ENCODE results near the gene KAZN.

Gene KAZN

DNA sequence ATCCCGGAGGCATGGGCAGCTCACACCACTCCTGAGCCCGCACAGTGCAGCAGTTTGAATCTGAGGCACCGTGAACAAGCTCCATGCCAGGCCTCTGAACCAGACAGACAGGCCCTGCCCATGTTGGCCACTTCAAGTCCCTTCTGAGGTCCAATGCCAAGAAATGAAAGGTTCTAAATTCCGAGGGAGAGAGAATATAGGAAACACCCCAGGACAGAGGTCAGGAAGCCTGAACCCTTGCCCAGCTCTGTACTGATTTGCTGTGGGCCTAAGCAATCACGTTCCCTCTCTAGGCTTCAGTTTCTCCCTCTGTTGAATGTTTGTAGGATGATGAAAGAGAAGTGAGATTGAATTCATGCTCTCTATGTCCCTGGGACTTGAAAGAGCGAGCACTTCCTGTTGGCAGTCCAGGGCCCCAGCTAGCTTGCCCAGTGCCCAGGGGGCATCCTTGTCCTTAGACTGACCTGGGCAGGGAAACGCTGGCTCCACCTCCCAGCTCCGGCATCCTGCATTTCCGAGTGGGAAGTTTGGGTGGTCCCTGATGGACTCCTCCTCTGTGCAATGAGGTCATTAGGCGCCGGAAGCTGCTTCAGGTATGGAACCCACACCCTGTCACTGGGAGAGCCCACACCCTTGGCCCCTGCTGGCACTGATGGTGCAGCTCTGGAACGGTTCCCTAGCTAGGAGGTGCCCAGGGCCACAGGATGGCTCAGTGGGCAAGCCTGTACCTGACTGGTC, 312.7 kb downstream of the KAZN start:
- Histone ChIP-seq H3K27ac (ENCODE audit: low read length) (no peak overlapping the region), H3K4me2 (ENCODE audit: low read depth, low read length) (no peak overlapping the region), H3K4me3 (ENCODE audit: low read length) (no peak overlapping the region), H3K36me3 (replicated peaks; ENCODE audit: insufficient read depth, low read length) (no peaks in the 10 kb centered on the region), H3K4me1 (ENCODE audit: low read length) (no peaks in the 10 kb centered on the region), H3K9ac (ENCODE audit: low read length) (no peak overlapping the region), H3K9me2 (replicated peaks; ENCODE audit: insufficient read depth, low read length) (no peaks in the 10 kb centered on the region), H2AFZ (ENCODE audit: low read length) (no peak overlapping the region), H3K79me2 (ENCODE audit: low read length) (no peaks in the 10 kb centered on the region), H3F3A (ENCODE audit: insufficient read depth, low read length) (no peaks in the 10 kb centered on the region), H4K20me1 (ENCODE audit: insufficient read depth, low read length) (no peaks in the 10 kb centered on the region), H3K9me3 (replicated peaks; ENCODE audit: insufficient read depth, low read length) (no peaks in the 10 kb centered on the region), H3K27me3 (replicated peaks; ENCODE audit: insufficient read depth, low read length) (no peaks in the 10 kb centered on the region)
- TF ChIP-seq, protein P1, sequence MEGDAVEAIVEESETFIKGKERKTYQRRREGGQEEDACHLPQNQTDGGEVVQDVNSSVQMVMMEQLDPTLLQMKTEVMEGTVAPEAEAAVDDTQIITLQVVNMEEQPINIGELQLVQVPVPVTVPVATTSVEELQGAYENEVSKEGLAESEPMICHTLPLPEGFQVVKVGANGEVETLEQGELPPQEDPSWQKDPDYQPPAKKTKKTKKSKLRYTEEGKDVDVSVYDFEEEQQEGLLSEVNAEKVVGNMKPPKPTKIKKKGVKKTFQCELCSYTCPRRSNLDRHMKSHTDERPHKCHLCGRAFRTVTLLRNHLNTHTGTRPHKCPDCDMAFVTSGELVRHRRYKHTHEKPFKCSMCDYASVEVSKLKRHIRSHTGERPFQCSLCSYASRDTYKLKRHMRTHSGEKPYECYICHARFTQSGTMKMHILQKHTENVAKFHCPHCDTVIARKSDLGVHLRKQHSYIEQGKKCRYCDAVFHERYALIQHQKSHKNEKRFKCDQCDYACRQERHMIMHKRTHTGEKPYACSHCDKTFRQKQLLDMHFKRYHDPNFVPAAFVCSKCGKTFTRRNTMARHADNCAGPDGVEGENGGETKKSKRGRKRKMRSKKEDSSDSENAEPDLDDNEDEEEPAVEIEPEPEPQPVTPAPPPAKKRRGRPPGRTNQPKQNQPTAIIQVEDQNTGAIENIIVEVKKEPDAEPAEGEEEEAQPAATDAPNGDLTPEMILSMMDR (IDR thresholded peaks at IDR 0.05; ENCODE audit: low read length): no peak
- TF ChIP-seq EZH2 (optimal IDR thresholded peaks at IDR 0.05; ENCODE audit: low read depth, low read length) (no peak), EZH2phosphoT487 (IDR thresholded peaks at IDR 0.05; ENCODE audit: low read length) (no peak)
- no peak for DNase-seq

- no peak overlapping the region for H3K4me2 ChIP-seq (ENCODE audit: low read depth, low read length)
- DNase-seq: no peak
- TF ChIP-seq, protein P1 (IDR thresholded peaks at IDR 0.05; ENCODE audit: low read length): no peak
- TF ChIP-seq EZH2 (optimal IDR thresholded peaks at IDR 0.05; ENCODE audit: low read depth, low read length): no peak
- H3K9me3 ChIP-seq (replicated peaks; ENCODE audit: insufficient read depth, low read length): no peaks in the 10 kb centered on the region
- no peaks in the 10 kb centered on the region for H3K36me3 ChIP-seq (replicated peaks; ENCODE audit: insufficient read depth, low read length)
- H3K27me3 ChIP-seq (replicated peaks; ENCODE audit: insufficient read depth, low read length): no peaks in the 10 kb centered on the region
- no peaks in the 10 kb centered on the region for H3F3A ChIP-seq (ENCODE audit: insufficient read depth, low read length)
- H3K4me1 ChIP-seq (ENCODE audit: low read length): no peaks in the 10 kb centered on the region
- no peak overlapping the region for H2AFZ ChIP-seq (ENCODE audit: low read length)
- no peak overlapping the region for H3K27ac ChIP-seq (ENCODE audit: low read length)
- no peak overlapping the region for H3K9ac ChIP-seq (ENCODE audit: low read length)
- no peaks in the 10 kb centered on the region for H4K20me1 ChIP-seq (ENCODE audit: insufficient read depth, low read length)
- no peak overlapping the region for H3K4me3 ChIP-seq (ENCODE audit: low read length)
- H3K79me2 ChIP-seq (ENCODE audit: low read length): no peaks in the 10 kb centered on the region
- no peaks in the 10 kb centered on the region for H3K9me2 ChIP-seq (replicated peaks; ENCODE audit: insufficient read depth, low read length)
Measured at GRCh38 chr1:14912839-14913481, 314.5 kb downstream of the KAZN start.

- DNase-seq: no peak
- Histone ChIP-seq H3K4me2 (ENCODE audit: low read depth, low read length) (no peak overlapping the region), H4K20me1 (ENCODE audit: insufficient read depth, low read length) (no peaks in the 10 kb centered on the region), H3K27me3 (replicated peaks; ENCODE audit: insufficient read depth, low read length) (no peaks in the 10 kb centered on the region), H3F3A (ENCODE audit: insufficient read depth, low read length) (no peaks in the 10 kb centered on the region), H2AFZ (ENCODE audit: low read length) (no peak overlapping the region), H3K9me2 (replicated peaks; ENCODE audit: insufficient read depth, low read length) (no peaks in the 10 kb centered on the region), H3K9me3 (replicated peaks; ENCODE audit: insufficient read depth, low read length) (no peaks in the 10 kb centered on the region), H3K27ac (ENCODE audit: low read length) (no peak overlapping the region), H3K36me3 (replicated peaks; ENCODE audit: insufficient read depth, low read length) (no peaks in the 10 kb centered on the region), H3K9ac (ENCODE audit: low read length) (no peak overlapping the region), H3K4me3 (ENCODE audit: low read length) (no peak overlapping the region), H3K4me1 (ENCODE audit: low read length) (no peaks in the 10 kb centered on the region), H3K79me2 (ENCODE audit: low read length) (no peaks in the 10 kb centered on the region)
- TF ChIP-seq, protein P1 (IDR thresholded peaks at IDR 0.05; ENCODE audit: low read length): no peak
- TF ChIP-seq EZH2 (optimal IDR thresholded peaks at IDR 0.05; ENCODE audit: low read depth, low read length) (no peak), EZH2phosphoT487 (IDR thresholded peaks at IDR 0.05; ENCODE audit: low read length) (no peak)
Measured at GRCh38 chr1:14913482-14914177, 315.1 kb downstream of the KAZN start.

All from MM.1S (cell line).